Heart left ventricle (tissue), 16 donors: ENCODE data around the gene CHAF1A. TPM values are rescaled to one million over a fixed set of nuclear protein-coding genes. Genes with fewer than 3 reads are reported as not detected.
A peak's percentile ranks its signal among the peaks of the same experiment; 100 is the strongest.

ENCODE experiments used
- ATAC-seq, 4 donors: fragments of 200-7000 bp; cut with Tn5 transposase; one replicate each; pipeline ENCODE4 v1.9.1; 2020 to 2022; ENCODE audit warnings: moderate library complexity in 4 of 4, mild to moderate bottlenecking in 3 of 4, moderate number of reproducible peaks in 1 of 4
- DNase-seq, 5 donors: peaks; one replicate each; pipeline ENCODE4 v3.0.0-alpha.2; 2020
- H3K27ac ChIP-seq, 12 donors: fragments of 200-600 bp; sonication (generic) in 4 of 12; one replicate each; pipeline versions ENCODE4 v1.5.0 to v1.8.0; 2016 to 2022; ENCODE audit warnings: mild to moderate bottlenecking in 2 of 12
- H3K27me3 ChIP-seq, 9 donors: fragments of 200-600 bp; sonication (generic) in 2 of 9; one replicate each; pipeline versions ENCODE4 v1.5.1 to v1.8.0; 2016 to 2022; ENCODE audit warnings: mild to moderate bottlenecking in 3 of 9
- H3K36me3 ChIP-seq, 9 donors: fragments of 200-600 bp; sonication (generic) in 2 of 9; one replicate each; pipeline versions ENCODE4 v1.5.0 to v1.8.0; 2018 to 2022; ENCODE audit warnings: mild to moderate bottlenecking in 2 of 9
- H3K4me1 ChIP-seq, 12 donors: fragments of 200-600 bp; sonication (generic) in 4 of 12; one replicate each; pipeline versions ENCODE4 v1.5.0 to v1.8.0; 2016 to 2022; ENCODE audit warnings: mild to moderate bottlenecking in 3 of 12
- H3K4me3 ChIP-seq, 12 donors: fragments of 200-600 bp; sonication (generic) in 4 of 12; one replicate each; pipeline versions ENCODE4 v1.5.0 to v1.8.0; 2017 to 2022; ENCODE audit warnings: mild to moderate bottlenecking in 9 of 12, moderate library complexity in 4 of 12
- H3K9me3 ChIP-seq, 12 donors: fragments of 200-600 bp; sonication (generic) in 4 of 12; one replicate each; pipeline versions ENCODE4 v1.5.0 to v1.8.0; 2016 to 2022; ENCODE audit warnings: mild to moderate bottlenecking in 1 of 12
- POLR2A ChIP-seq, 2 donors: fragments of 450-650 bp; IDR thresholded peaks; one replicate each; pipeline ENCODE4 v1.6.1; 2017; ENCODE audit warnings: antibody characterized with exemption in 2 of 2, mild to moderate bottlenecking in 2 of 2, moderate library complexity in 2 of 2
- WGBS, 4 donors: extraction: QIAGEN DNeasy Blood & Tissue Kit in 2 of 4; methylation state at CpG; one replicate each; pipeline versions ENCODE4 v1.1.5 to v1.1.7; 2013 to 2018; 5-methylcytosine and 5-hydroxymethylcytosine counted together
- intact Hi-C, 10 donors: fragments of 100-400 bp; cut with DNase I; formaldehyde crosslinking; loops; one replicate each; pipeline versions ENCODE4 v1.11.1 to v1.14.2; 2022
- polyA plus RNA-seq, 2 donors: library from polyadenylated mRNA; stranded (reverse); fragments of 200-250 nt; gene quantifications; one replicate each; pipeline ENCODE4 v1.2.3, GENCODE V29; 2013
- total RNA-seq, 9 donors: library from RNA; depleted of rRNA in 2 of 9; stranded (reverse); fragments of >200 nt in 2 of 9; fragmentation: NEBNext Ultra II Directional in 3 of 9; extraction: Animal tissue kit (Norgen Biotek cat#: 25700) in 3 of 9; gene quantifications; one replicate each; pipeline versions ENCODE4 v1.1.0 to v1.2.4, GENCODE V29; 2016 to 2023
- TF ChIP-seq, protein P1 (sequence below), 12 donors: fragments of 200-600 bp; sonication (generic) in 4 of 12; IDR thresholded peaks; one replicate each; pipeline versions ENCODE4 v1.5.0 to v1.8.0; 2018 to 2022; ENCODE audit warnings: antibody characterized with exemption in 12 of 12, mild to moderate bottlenecking in 5 of 12
- donor health status: ischemic (EF 13 %, LVEDD 7.1; RV severe dilation, severe dysfunction).
- donor health status: healthy with polysubstance abuse.
- donor health status: DM: no; HTN: yes; CAD: no.
- donor health status: DM: no; HTN: no; CAD: no.
- donor health status: ischemic (EF 25% LVEDD 6.9; RV normal size, moderate dysfunction).
- donor health status: ischemic (EF 25% LVEDD 5.7; RV mildly dilated, moderate dysfunction).
- donor health status: healthy.
- donor health status: DM: yes; HTN: yes; CAD: no.
- donor health status: ischemic (EF 35%, LVEDD 5.7; RV mildly dilated, moderate dysfunction).
- donor health status: nonischemic (EF 11% LVEDD 7.7; RV severe dilation, severe dysfunction).
- donor health status: DM: yes; HTN: yes; CAD: no.
- donor health status: PGD.
- donor health status: ischemic (EF 29% LVEDD 5.4; RV normal size, mild dysfunction).
- donor health status: nonischemic (EF 23%, LVEDD 6.1; RV moderate dilation, normal function).

Gene CHAF1A
- total and polyA plus RNA-seq, 11 donors, result 2.9 to 10.7 (median 5.5) TPM

DNA sequence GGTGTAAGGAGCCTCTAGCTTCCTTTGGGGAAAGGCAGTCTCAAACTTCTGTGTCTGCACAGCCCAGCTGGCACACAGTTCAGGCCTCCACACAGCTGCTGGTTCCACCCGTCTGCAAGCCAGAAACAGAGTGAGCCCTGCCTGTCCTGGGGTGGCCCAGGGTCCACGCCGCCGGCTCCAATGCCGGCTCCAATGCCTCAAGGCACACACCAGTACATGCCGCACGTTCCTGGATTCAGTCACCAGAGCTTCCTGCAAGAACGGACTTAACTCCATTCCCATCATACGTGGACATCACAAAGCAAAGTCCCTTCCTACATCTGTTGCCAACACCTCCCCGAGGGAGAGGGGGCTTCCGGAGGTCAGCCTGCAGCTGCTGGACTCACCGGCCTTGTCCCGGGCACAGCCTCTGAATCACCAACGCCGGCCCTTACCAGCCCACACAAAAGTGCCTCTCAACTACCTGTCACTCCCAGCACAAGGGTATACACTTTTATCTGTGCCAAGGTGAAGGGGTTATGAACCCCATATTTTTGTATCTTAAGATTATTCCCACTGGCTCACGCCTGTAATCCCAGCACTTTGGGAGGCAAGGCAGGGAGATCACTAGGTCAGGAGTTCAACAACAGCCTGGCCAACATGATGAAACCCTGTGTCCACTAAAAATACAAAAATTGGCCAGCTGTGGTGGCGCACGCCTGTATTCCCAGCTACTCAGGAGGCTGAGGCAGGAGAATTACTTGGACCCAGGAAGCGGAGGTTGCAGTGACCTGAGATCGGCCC, 10.5 kb upstream of the CHAF1A start:
- ATAC-seq (peak; percentile 16 to 69 (median 50)), DNase-seq (peak; percentile 58 to 77 (median 68))
- Histone ChIP-seq H3K27me3 (no peaks in the 10 kb centered on the region), H3K9me3 (no peaks in the 10 kb centered on the region), H3K4me1 (peaks cover 4 to 86% (median 75%) of the 10 kb centered on the region in 12 donors), H3K27ac (peak overlapping the region; percentile 57 to 87 (median 78)), H3K36me3 (peaks cover 0 to 50% (median 17%) of the 10 kb centered on the region in 9 donors), H3K4me3 (peak overlapping the region in 4 of 12 donors; percentile 5 to 18 (median 6))
- TF ChIP-seq POLR2A (IDR thresholded peaks at IDR 0.05), result no peak
- TF ChIP-seq, protein P1, sequence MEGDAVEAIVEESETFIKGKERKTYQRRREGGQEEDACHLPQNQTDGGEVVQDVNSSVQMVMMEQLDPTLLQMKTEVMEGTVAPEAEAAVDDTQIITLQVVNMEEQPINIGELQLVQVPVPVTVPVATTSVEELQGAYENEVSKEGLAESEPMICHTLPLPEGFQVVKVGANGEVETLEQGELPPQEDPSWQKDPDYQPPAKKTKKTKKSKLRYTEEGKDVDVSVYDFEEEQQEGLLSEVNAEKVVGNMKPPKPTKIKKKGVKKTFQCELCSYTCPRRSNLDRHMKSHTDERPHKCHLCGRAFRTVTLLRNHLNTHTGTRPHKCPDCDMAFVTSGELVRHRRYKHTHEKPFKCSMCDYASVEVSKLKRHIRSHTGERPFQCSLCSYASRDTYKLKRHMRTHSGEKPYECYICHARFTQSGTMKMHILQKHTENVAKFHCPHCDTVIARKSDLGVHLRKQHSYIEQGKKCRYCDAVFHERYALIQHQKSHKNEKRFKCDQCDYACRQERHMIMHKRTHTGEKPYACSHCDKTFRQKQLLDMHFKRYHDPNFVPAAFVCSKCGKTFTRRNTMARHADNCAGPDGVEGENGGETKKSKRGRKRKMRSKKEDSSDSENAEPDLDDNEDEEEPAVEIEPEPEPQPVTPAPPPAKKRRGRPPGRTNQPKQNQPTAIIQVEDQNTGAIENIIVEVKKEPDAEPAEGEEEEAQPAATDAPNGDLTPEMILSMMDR (IDR thresholded peaks at IDR 0.05), result no peak
- 49 to 64% (median 56%) methylated on average over 8 to 20 of the region's 20 CpGs for WGBS, 4 donors
- intact Hi-C loops, result loop anchor here in 1 of 10 donors (2.0 kb wide), 1 partner anchor 13 kb away; no protein-coding TSS in a partner anchor

DNA sequence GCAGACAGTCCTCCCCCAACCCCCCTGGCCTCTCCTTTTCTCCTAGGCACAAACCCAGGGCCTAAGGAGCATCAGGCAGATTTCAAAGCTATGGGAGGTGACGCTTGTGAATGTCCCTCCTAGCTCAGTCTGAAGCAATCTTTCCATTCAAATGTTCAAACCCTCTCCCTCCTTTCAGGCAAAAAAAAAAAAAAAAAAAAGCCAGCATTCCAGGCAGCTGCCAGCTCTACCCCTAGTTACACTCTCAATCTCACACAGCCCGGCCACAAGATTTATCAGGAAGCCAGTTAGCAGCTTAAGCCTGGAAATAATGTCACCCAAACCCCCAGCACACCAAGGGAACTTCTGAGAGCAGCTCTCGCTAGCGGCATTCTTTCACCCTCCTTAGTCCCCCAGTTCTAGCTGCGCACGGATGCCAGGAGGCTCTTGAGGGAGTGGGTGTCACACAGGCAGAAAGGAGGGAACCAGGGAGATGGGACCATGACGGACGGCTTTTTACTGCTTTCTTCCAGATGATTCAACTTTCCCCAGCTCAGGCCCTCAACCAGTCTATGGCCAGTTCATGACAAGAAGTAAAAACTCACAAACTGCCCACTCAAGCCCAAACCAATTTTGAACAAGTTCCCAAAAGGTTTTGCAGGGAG, 8.4 kb upstream of the CHAF1A start:
- DNase-seq, result no peak

DNA sequence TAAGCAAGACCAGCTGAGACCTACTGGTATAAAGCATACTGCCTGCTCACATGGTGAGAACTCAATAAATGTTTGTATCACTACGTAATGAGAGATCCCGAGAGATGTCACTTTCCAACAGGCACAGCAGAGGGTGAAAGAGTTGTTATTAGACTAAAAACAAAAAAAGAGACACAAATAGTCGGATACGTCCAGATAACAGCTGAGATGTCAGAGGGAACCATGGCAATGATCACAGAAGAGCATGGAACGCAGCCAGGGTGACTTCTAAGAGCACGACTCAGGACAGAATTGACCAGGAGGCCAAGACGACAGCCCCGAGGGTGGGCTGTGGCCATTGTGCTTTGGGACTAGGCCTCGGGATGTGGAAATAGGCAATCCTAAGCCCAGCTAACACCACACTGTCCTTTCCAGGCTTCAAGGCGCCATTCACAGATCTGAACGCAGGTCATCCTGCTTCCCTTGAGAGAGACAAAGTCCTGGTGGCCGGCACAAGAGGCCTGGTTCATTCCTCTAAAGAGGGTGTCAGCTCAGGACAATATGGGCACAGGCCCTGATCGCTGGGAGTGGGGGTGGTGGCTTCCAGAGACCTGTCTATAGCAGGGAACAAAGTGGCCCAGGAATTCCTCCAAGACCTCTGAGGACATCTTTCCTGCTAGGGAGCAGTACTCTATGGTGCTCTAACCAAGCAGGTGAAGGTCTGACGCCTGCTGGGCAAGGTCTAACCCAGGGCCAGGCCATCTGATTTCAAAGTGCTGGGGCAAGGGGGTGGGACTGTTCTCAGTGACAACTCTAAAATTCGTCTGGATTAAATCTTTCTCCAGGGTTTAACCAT, 5.3 kb upstream of the CHAF1A start:
- no peak overlapping the region for H3K4me3 ChIP-seq
- H3K9me3 ChIP-seq, result no peaks in the 10 kb centered on the region
- TF ChIP-seq POLR2A (IDR thresholded peaks at IDR 0.05), result no peak
- TF ChIP-seq, protein P1 (IDR thresholded peaks at IDR 0.05), result no peak
- no peak for ATAC-seq
- H3K36me3 ChIP-seq, result peaks cover 0 to 32% (median 17%) of the 10 kb centered on the region in 9 donors
- intact Hi-C loops, result loop anchor here in 2 of 10 donors (5.0 kb wide), 1 partner anchor 55 kb away; the partner anchor contains the start of gene MPND (in 2 of the 2)
- H3K27me3 ChIP-seq, result no peaks in the 10 kb centered on the region
- 53 to 67% (median 55%) methylated on average over 13 to 15 of the region's 15 CpGs for WGBS, 4 donors
- H3K27ac ChIP-seq, result peak overlapping the region in 8 of 12 donors; percentile 13 to 57 (median 36)
- peaks cover 0 to 85% (median 65%) of the 10 kb centered on the region in 12 donors for H3K4me1 ChIP-seq
- peak in 2 of 5 donors; percentile 43 to 47 for DNase-seq

More for the DNA sequence above, 8.4 kb upstream of the CHAF1A start:
- Histone ChIP-seq H3K27ac (peak overlapping the region in 2 of 12 donors; percentile 19 to 28), H3K4me1 (peaks cover 4 to 97% (median 80%) of the 10 kb centered on the region in 12 donors), H3K9me3 (no peaks in the 10 kb centered on the region), H3K4me3 (no peak overlapping the region), H3K27me3 (no peaks in the 10 kb centered on the region), H3K36me3 (peaks cover 0 to 41% (median 17%) of the 10 kb centered on the region in 9 donors)
- intact Hi-C loops, result loop anchor here in 1 of 10 donors (2.0 kb wide), 1 partner anchor 15 kb away; no protein-coding TSS in a partner anchor
- no peak for ATAC-seq
- TF ChIP-seq, protein P1 (IDR thresholded peaks at IDR 0.05), result no peak
- no peak for TF ChIP-seq POLR2A (IDR thresholded peaks at IDR 0.05)
- 49 to 65% (median 54%) methylated on average over 8 of the region's 8 CpGs for WGBS, 4 donors
